Psoas muscle (tissue), 8 donors: Measurements from ENCODE around the gene TMEM69. TPM values are rescaled to one million over a fixed set of nuclear protein-coding genes. Genes with fewer than 3 reads are reported as not detected.
"Not testable (repeated sequence)": the region's sequence is repeated elsewhere in the genome, so short reads cannot be mapped to it uniquely, and the experiment has no call there.

Source experiments
- ATAC-seq, 4 donors: fragments of 200-7000 bp; cut with Tn5 transposase; one replicate each; pipeline ENCODE4 v1.9.1; 2020; ENCODE audit warnings: moderate library complexity in 3 of 4, mild to moderate bottlenecking in 2 of 4
- DNase-seq, 2 donors: peaks; one replicate each; pipeline ENCODE4 v3.0.0-alpha.2; 2020
- H3K27ac ChIP-seq: fragments of 200-600 bp; one replicate; pipeline ENCODE4 v1.8.0; 2022
- H3K27me3 ChIP-seq, 3 donors: fragments of 200-600 bp in 1 of 3; one replicate each; pipeline versions ENCODE4 v1.6.1 to v1.8.0; 2013 to 2022; ENCODE audit warnings: low read length in 2 of 3, mild to moderate bottlenecking in 2 of 3, moderate library complexity in 1 of 3; ENCODE audit not compliant: insufficient read depth in 3 of 3
- H3K36me3 ChIP-seq, 2 donors: fragments of 200-600 bp in 1 of 2; one replicate each; pipeline versions ENCODE4 v1.6.1 to v1.8.0; 2013 to 2022; ENCODE audit warnings: low read depth in 1 of 2, mild to moderate bottlenecking in 1 of 2, moderate library complexity in 1 of 2; ENCODE audit not compliant: insufficient read depth in 1 of 2
- H3K4me1 ChIP-seq: fragments of 200-600 bp; one replicate; pipeline ENCODE4 v1.8.0; 2022
- H3K4me3 ChIP-seq: fragments of 200-600 bp; one replicate; pipeline ENCODE4 v1.8.0; 2022; ENCODE audit warnings: mild to moderate bottlenecking
- H3K9me3 ChIP-seq: fragments of 200-600 bp; one replicate; pipeline ENCODE4 v1.8.0; 2022
- CTCF ChIP-seq: fragments of 200-600 bp; IDR thresholded peaks from one replicate; pipeline ENCODE4 v1.8.0; 2022; ENCODE audit warnings: antibody characterized with exemption
- WGBS, 3 donors: extraction: QIAGEN DNeasy Blood & Tissue Kit; methylation state at CpG; one replicate each; pipeline versions ENCODE4 v1.1.6 to v1.1.7; 2013; 5-methylcytosine and 5-hydroxymethylcytosine counted together
- intact Hi-C, 2 donors: fragments of 100-400 bp; cut with DNase I; formaldehyde crosslinking; loops; one replicate each; pipeline versions ENCODE4 v1.11.0 to v1.14.2; 2022
- polyA plus RNA-seq, 3 donors: library from polyadenylated mRNA; stranded (reverse); fragments of 200-250 nt; gene quantifications; one replicate each; pipeline ENCODE4 v1.2.3, GENCODE V29; 2013
- total RNA-seq, 4 donors: library from RNA; stranded (reverse); fragmentation: NEBNext Ultra II Directional in 2 of 4; extraction: Animal tissue kit (Norgen Biotek cat#: 25700) in 2 of 4; gene quantifications; one replicate each; pipeline versions ENCODE4 v1.2.1 to v1.2.4, GENCODE V29; 2021 to 2023
- donor health status: healthy with polysubstance abuse.
- donor health status: DM: no; HTN: no; CAD: no; lungs with moderate emphysema.
- donor health status: Bipolar disorder and iron deficiency.
- donor health status: healthy.
- donor health status: DM: yes; HTN: yes; CAD: no.
- donor health status: DM: no; HTN: no; CAD: no.
- donor health status: DM: no; HTN: no; CAD: no.
- donor health status: DM: yes; HTN: yes; CAD: no.

TMEM69 gene
- total and polyA plus RNA-seq, 7 donors, result 15.3 to 50.8 (median 21.8) TPM

- intact Hi-C loops, result no loop called here
- Histone ChIP-seq H3K4me1 (no peaks in the 10 kb centered on the region), H3K27me3 (no peaks in the 10 kb centered on the region), H3K4me3 (no peak overlapping the region), H3K27ac (no peak overlapping the region), H3K36me3 (peaks cover 0 to 22% of the 10 kb centered on the region in 2 donors), H3K9me3 (no peaks in the 10 kb centered on the region)
- ATAC-seq (no peak), DNase-seq (no peak)
- 92 to 100% (median 95%) methylated on average over 1 of the region's 1 CpG for WGBS, 3 donors
- TF ChIP-seq CTCF, result no peak
These were observed 16.7 kb downstream of the TMEM69 start for GRCh38 chr1:45704637-45705036.

GRCh38 chr1:45713711-45714110, 25.7 kb downstream of the TMEM69 start:
- Histone ChIP-seq H3K4me3 (no peak overlapping the region), H3K4me1 (no peaks in the 10 kb centered on the region), H3K36me3 (peaks cover 0 to 70% of the 10 kb centered on the region in 2 donors), H3K27ac (no peak overlapping the region), H3K9me3 (no peaks in the 10 kb centered on the region), H3K27me3 (no peaks in the 10 kb centered on the region)
- ATAC-seq (no peak), DNase-seq (no peak)
- intact Hi-C loops, result no loop called here
- no peak for TF ChIP-seq CTCF
- 83 to 91% (median 86%) methylated on average over 3 of the region's 3 CpGs for WGBS, 3 donors

GRCh38 chr1:45716700-45717099, 28.7 kb downstream of the TMEM69 start:
- DNase-seq, result no peak
- Histone ChIP-seq H3K27me3 (no peaks in the 10 kb centered on the region), H3K4me1 (no peaks in the 10 kb centered on the region), H3K36me3 (peaks cover 0 to 58% of the 10 kb centered on the region in 2 donors), H3K27ac (no peak overlapping the region), H3K9me3 (no peaks in the 10 kb centered on the region), H3K4me3 (no peak overlapping the region)
- TF ChIP-seq CTCF, result no peak
- 91 to 95% (median 92%) methylated on average over 3 of the region's 3 CpGs for WGBS, 3 donors
- intact Hi-C loops, result no loop called here
- ATAC-seq, result no peak

DNA sequence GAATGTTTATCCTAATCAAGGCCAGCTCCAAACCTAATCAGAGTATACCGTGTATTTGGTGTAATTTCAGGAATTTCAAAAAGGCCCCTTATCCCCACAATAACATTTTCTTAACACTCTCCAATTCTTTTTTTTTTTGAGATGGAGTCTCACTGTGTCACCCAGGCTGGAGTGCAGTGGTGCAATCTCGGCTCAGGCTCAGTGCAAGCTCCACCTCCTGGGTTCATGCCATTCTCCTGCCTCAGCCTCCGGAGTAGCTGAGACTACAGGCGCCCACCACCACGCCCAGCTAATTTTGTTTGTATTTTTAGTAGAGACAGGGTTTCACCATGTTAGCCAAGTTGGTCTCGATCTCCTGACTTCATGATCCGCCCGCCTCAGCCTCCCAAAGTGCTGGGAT, 29.4 kb downstream of the TMEM69 start:
- WGBS, 3 donors, result 79 to 84% (median 80%) methylated on average over 8 of the region's 8 CpGs
- H3K4me3 ChIP-seq, H3K9me3 ChIP-seq, H3K27me3 ChIP-seq, DNase-seq, ATAC-seq, intact Hi-C loops, H3K27ac ChIP-seq, H3K4me1 ChIP-seq: not testable (repeated sequence)
- H3K36me3 ChIP-seq, result peaks cover 0 to 51% of the 10 kb centered on the region in 2 donors

DNA sequence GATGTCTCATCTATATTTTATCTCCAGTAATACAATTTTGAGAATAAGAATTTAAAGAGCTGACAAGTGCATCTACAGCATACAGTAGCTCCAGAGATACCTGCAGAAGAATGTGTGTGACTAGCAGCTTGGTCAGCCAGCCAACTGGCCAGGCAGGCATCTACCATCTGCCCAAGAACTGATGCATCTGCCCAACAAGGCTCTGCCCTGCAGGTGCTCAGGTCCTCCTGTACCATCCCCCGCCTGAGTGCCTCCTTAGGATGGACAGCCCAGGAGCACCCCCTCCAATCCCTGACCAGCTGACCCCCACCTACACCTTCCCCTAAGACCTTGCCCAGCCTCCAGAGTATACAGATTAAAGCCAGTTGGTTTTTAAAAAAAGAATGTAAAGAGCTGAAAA, 30.3 kb downstream of the TMEM69 start:
- WGBS, 3 donors, result 92 to 100% (median 97%) methylated on average over 1 of the region's 1 CpG
- Histone ChIP-seq H3K4me1 (no peaks in the 10 kb centered on the region), H3K4me3 (no peak overlapping the region), H3K27ac (no peak overlapping the region), H3K27me3 (no peaks in the 10 kb centered on the region), H3K9me3 (no peaks in the 10 kb centered on the region), H3K36me3 (peaks cover 0 to 42% of the 10 kb centered on the region in 2 donors)
- no peak for TF ChIP-seq CTCF
- no peak for ATAC-seq
- DNase-seq, result no peak
- intact Hi-C loops, result no loop called here
